HG02571 (cell line): Measurements from ENCODE around the gene AMOTL2.

ENCODE experiments used
- ATAC-seq: cut with Tn5 transposase; IDR thresholded peaks from one replicate; pipeline ENCODE4 v1.9.1; 2021; ENCODE audit warnings: mild to moderate bottlenecking, moderate library complexity; ENCODE audit not compliant: unreplicated experiment

The AMOTL2 gene

GRCh38 chr3:134318166-134318565, 56.1 kb downstream of the AMOTL2 start:
- ATAC-seq: no peak

DNA sequence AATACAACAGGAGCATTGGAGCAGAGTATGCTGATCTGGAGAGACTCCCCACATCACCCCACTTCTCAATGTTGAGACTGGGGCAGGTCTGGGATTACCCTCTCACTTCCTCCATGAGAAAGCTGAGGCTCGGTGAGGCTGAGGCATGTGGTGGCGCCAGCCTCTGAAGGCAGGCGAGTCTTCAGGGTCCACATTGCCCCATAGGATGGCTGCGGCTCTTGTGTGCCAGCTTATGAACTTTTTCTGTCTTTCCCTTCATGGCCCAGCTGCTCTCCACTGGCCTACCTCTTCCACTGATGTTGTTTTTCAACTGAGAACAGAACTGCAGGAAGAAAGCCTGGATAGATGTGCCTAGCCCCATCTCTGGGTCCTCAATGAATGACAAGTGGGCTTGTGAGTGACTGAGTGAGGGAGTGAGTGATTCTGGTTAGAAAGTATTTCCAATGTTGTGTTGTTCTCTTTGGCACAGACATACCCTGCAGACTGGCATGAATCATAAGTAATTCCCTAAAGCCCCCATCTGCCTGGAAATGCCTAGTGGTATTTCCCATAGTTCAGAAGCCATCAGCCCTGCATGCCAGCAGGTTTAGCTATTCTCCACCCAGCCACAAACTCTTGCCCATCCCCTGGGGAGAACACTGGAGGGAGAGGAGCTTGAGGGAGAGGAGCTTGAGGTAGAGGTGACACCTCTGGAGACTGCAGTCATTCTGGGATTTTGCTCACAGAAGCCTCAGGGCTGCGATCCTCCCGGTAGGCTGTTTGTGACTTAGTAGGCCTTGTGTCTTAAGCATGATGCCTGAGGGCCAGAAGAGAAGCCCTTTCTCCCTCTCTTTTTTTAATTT, 56.9 kb downstream of the AMOTL2 start:
- no peak for ATAC-seq

DNA sequence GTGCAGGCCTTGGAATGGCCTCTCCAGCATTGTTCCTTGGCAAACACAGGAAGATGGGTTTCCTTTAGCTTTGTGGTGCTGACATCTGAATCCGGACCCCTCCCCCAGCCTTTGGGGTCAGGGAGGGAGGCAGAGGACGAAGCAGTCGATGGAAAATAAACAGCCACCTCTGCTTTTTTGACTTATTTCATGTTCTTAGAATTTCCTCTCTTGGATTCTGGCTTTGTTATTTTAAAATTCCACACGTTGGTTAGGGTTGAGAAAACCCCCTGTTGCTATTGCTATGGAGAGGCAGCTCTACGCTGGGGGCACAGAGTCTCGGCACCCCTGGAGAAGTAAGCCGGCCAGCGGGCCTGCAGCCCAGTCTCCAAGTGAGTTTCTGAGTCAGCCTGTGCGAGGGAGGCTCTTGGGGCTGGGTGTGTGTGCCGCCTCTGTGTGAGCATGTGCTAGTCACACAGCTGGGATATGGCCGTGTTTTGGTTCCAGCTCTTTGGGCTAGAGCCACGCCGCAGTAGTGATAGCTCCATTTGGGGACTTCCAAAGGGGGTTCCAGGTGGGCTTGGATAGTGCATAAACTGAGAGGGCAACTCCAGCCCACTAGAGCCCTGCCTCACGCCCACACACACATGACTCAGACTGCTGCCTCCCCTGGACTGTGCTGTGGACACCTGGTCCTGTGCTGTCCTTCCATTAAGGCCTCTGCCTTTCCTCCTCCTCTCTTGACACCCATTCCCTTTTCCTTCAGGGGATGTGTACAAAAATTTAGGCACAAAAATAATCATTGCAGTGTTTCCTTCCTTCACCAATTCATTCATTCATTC, 58.8 kb downstream of the AMOTL2 start:
- no peak for ATAC-seq

DNA sequence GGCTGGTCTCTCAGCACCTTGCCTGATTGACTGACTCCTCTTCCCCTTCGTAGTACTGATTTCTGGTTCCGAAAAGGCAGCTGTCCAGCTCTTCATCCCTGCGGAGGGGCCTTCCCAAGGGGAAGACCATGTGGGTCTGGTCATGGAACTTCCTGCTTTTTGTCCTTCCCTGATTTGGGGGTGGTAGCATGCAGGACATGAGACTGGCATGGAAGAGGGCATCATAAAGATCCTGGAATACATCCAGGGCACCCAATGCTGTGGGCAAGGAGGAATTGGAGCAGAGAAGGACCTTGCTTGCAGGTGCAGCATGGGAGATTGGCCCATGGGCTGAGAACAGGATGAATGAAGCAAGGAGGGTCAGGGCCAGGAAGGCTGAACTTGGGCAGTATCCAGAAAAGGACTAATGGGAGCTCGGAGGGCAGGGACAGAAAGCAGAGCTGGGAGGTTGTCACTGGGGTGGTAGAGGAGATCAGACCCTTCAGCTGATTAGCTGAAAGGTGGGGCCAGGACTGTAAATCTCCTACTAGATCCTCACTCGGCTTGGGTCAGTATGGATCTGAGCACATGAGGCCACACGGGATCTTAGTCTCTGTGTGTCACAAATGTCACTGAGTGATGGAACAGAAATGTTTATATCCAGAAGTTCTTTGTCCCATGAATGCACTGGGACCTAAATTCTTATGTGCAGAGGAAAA, 59.5 kb downstream of the AMOTL2 start:
- no peak for ATAC-seq

GRCh38 chr3:134313847-134314587, 60.2 kb downstream of the AMOTL2 start:
- no peak for ATAC-seq

- no peak for ATAC-seq
Observed at GRCh38 chr3:134312873-134313846, 61.1 kb downstream of the AMOTL2 start.

DNA sequence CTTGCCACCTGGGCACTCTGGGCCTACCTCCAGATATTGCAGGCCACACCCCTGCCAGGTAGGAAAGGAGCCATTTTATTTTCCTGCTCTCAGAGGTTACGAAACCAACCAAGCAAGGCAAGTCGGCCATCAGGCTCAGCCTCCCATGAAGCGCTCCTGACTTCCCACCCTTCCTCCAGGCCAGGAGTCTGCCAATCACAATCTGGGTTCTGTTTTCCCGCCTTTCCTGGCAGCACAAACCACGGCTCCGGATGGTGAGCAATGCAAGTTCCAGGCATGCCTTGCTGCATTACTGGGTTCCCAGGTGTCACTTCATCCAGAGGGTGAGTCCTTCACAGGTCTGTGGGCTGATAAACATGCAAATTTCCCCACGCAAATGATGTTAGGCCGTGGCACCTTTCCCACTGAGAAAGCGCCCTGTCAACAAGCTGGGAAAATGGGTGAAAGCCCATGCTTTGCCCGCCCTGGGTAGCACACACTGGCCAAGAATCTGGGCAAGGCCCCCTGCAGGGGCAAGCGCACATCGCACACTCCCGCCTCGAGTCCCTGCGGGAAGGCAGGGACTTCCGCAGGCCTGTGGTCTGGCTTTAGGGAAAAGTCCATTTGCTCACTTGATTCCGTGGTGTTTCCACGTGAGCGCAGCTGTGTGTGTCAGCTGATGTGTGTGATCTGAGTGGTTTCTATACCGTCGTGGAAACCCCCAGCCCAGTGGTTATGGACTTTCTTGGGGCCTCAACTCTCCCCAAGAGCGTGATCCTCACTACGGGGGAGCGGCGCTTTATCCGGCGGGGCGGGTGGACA, 62.0 kb downstream of the AMOTL2 start:
- ATAC-seq: peak; percentile 40

DNA sequence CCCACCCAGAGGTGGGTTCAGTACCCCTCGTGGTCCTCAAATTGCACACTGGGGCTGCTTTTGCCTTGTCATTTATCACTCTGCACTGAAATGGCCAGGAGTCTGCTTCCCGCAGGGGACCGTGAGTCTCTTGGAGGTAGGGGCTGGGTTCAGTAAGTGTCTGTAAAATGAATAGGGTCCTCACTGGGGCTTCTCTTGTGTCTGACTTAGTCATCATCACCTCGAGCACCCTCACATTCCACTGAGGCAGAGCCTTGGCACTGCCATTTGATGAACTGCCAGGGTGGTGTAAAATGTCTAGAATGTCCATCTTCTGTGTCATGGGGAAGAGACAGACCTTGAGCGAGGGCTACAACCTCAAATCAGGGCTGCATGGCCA, 62.6 kb downstream of the AMOTL2 start:
- ATAC-seq: no peak

DNA sequence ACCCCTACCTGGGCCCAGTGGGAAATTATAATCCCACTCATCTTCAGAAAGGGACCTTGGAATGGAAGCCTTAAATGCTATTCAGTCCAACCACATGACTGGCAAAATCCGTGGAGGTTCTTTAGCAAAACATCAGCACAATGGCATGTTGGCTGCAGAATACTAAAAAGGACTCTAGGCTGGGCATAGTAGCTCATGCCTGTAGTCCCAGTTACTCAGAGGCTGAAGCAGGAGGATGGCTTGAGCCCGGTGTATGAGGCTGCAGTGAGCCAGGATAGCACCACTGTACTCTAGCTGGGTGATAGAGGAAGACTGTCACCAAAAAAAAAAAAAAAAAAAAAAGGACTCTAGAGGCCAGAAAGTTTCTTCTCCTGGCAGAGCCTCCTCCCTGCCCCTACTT, 63.0 kb downstream of the AMOTL2 start:
- no peak for ATAC-seq

DNA sequence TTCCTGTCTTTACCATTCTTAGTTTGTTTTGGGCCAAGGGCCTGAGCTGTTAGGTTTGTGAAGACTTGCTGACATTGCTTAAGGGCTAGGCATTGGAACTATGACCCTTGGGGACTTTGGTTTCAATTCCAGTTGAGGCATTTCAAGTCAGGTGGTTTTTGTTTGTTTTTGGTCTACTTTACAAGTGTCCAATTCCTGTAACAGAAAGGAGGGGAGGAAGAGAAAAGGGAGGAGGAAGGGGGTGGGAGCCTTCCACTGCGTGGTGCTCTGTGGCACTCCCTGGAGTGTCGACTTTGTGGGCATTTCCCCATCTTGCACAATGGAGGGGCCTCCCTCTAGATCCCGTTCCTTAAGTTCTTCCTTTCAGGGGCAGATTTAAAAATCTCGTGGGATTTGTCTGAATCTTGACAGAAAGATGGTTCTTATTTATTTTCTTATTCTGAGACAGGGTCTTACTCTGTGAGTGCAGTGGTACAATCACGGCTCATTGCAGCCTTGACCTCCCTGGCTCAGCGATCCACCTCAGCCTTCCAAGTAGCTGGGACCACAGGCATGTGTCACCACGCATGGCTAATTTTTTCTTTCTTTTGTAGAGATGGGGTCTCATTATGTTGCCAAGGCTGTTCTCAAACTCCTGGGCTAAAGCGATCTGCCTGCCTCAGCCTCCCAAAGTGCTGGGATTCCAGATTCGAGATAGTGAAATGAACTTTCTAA, 64.1 kb downstream of the AMOTL2 start:
- no peak for ATAC-seq

DNA sequence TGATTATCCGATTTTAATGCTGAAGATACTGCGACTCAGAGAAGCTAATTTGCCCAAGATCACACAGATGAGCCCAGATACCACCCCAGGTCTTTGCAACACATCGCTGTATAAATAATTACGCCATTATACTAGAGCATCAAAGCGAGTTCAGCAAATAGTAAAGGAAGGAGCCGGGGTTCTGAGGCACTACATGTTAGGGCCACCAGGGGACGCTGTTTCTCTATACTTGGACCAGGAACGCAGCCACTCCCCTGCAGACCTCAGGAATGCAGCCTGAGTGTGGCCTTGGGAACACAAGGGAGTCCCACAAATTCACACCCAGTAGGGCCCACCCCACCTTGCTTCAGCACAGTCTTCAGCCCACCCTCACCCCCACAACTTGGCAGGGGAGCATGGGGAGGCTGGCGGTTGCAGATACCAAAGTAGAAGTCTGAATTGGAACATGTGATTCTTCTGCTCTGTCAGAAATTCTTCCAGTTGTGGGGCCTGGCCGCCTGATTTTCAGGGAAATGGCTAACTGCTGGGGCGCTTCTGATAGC, 65.8 kb downstream of the AMOTL2 start:
- ATAC-seq: no peak

DNA sequence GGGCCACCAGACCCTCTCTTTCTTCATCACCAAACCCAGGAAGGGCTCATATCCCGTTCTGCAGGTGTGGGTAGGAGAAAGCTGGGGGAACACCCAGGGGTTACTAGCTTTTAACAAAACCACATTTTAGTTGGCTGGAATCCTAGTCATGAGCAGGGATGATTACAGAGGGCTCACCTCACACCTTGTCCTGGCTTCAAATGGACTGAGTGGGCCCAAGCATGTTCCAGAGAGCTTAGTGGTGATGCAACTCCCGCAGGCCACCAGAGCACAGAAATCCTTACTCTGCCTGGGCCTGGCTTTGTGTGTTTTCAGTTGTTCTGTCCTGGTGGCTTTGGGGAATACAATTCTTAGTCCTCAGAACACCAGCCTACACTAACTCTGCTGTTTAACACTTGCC, 66.8 kb downstream of the AMOTL2 start:
- no peak for ATAC-seq

- no peak for ATAC-seq
Observed at GRCh38 chr3:134306320-134306719, 67.9 kb downstream of the AMOTL2 start.
